ENCODE data around the gene TMEM129. TPM values are rescaled to one million over a fixed set of nuclear protein-coding genes. Genes with fewer than 3 reads are reported as not detected.

Gene TMEM129
- total and polyA plus RNA-seq, 4 experiments from 2014 or later, result 36.8 to 42.1 (median 40.5) TPM

- H3K4me1 ChIP-seq (ENCODE audit: insufficient read depth, low read length), result peaks cover 7% of the 10 kb centered on the region
- ChIA-PET POLR2A (ENCODE audit: partially characterized antibody) (interaction anchor here (1.5 to 2.1 kb wide), 4 partner anchors 9 to 186 kb away, joined by 4 to 7 read pairs (median 6); partner anchors contain the start of genes NSD2 and TMEM129), CTCF (ENCODE audit: partially characterized antibody) (no interaction called here)
- Mint-ChIP-seq H3K4me1 (peaks cover 10 to 16% (median 11%) of the 10 kb centered on the region in 4 donors), H3K9me3 (no peaks in the 10 kb centered on the region), H3K36me3 (peaks cover 0 to 2% of the 10 kb centered on the region in 2 donors), H3K27me3 (no peaks in the 10 kb centered on the region), H3K4me3 (peak overlapping the region; percentile 17 to 71 (median 56)), H3K27ac (peak overlapping the region in 1 of 7 donors; percentile 77)
- no peak overlapping the region for H3K27ac ChIP-seq (ENCODE audit: low read depth, low read length)
- no peaks in the 10 kb centered on the region for H3K9me3 ChIP-seq (ENCODE audit: control insufficient read depth in 1 of 2, low read length in 2 of 2)
- intact Hi-C loops (cut with micrococcal nuclease), result loop anchor here (1.0 to 5.0 kb wide), 5 partner anchors 28 to 902 kb away; partner anchors contain the start of genes LETM1, SLBP, TACC3 and TMEM129
- H3K36me3 ChIP-seq (ENCODE audit: insufficient read depth, low read length), result no peaks in the 10 kb centered on the region
- no peak overlapping the region for H3K4me3 ChIP-seq (ENCODE audit: low read length in 2 of 2)
- no peaks in the 10 kb centered on the region for H3K27me3 ChIP-seq (ENCODE audit: insufficient read depth, low read length)
- peak in 2 of 5 donors; percentile 5 to 86 for DNase-seq
These were observed 36.5 kb downstream of the TMEM129 start for GRCh38 chr4:1684506-1685234.

- ChIA-PET POLR2A (ENCODE audit: partially characterized antibody) (interaction anchor here (1.0 to 2.1 kb wide), 6 partner anchors 9 to 187 kb away, joined by 3 to 7 read pairs (median 5); partner anchors contain the start of genes NSD2 and TMEM129), CTCF (ENCODE audit: partially characterized antibody) (interaction anchor here (2.3 kb wide), 1 partner anchor 9 kb away, joined by 12 read pairs; no protein-coding TSS in a partner anchor)
- Histone ChIP-seq H3K4me3 (ENCODE audit: low read length in 2 of 2) (peak within 1 kb of the TSS; percentile 52 to 58), H3K27ac (ENCODE audit: low read depth, low read length) (peak within 1 kb of the TSS; percentile 52), H3K9me3 (ENCODE audit: control insufficient read depth in 1 of 2, low read length in 2 of 2) (no peaks in the 10 kb centered on the region), H3K4me1 (ENCODE audit: insufficient read depth, low read length) (peaks cover 7% of the 10 kb centered on the region), H3K36me3 (ENCODE audit: insufficient read depth, low read length) (no peaks in the 10 kb centered on the region), H3K27me3 (ENCODE audit: insufficient read depth, low read length) (no peaks in the 10 kb centered on the region)
- intact Hi-C loops (cut with micrococcal nuclease), result loop anchor here (1.0 to 5.0 kb wide), 6 partner anchors 9 to 902 kb away; partner anchors contain the start of genes LETM1, SLBP, TACC3 and TMEM129
- Mint-ChIP-seq H3K27ac (peak within 1 kb of the TSS; percentile 89 to 96 (median 95)), H3K9me3 (no peaks in the 10 kb centered on the region), H3K4me1 (peaks cover 9 to 16% (median 11%) of the 10 kb centered on the region in 4 donors), H3K4me3 (peak within 1 kb of the TSS; percentile 88 to 93 (median 91)), H3K27me3 (no peaks in the 10 kb centered on the region), H3K36me3 (peaks cover 0 to under 1% of the 10 kb centered on the region in 2 donors)
- DNase-seq, result peak; percentile 57 to 92 (median 90)
These were observed 37.2 kb downstream of the TMEM129 start, which contains the start of gene FAM53A for GRCh38 chr4:1683736-1684505. FAM53A (minus strand) TSS chr4:1684313; CDS start chr4:1668741, 15,572 bp downstream.

- POLR2A ChIA-PET (ENCODE audit: partially characterized antibody), result interaction anchor here (1.0 to 2.1 kb wide), 6 partner anchors 10 to 188 kb away, joined by 3 to 7 read pairs (median 5); partner anchors contain the start of genes NSD2 and TMEM129
- Mint-ChIP-seq H3K4me3 (peak overlapping the region; percentile 88 to 93 (median 91)), H3K36me3 (no peaks in the 10 kb centered on the region), H3K9me3 (no peaks in the 10 kb centered on the region), H3K27ac (peak overlapping the region; percentile 89 to 96 (median 95)), H3K4me1 (peaks cover 9 to 16% (median 11%) of the 10 kb centered on the region in 4 donors), H3K27me3 (no peaks in the 10 kb centered on the region)
- Histone ChIP-seq H3K36me3 (ENCODE audit: insufficient read depth, low read length) (no peaks in the 10 kb centered on the region), H3K9me3 (ENCODE audit: control insufficient read depth in 1 of 2, low read length in 2 of 2) (no peaks in the 10 kb centered on the region), H3K4me1 (ENCODE audit: insufficient read depth, low read length) (peaks cover 7% of the 10 kb centered on the region), H3K27ac (ENCODE audit: low read depth, low read length) (peak overlapping the region; percentile 52), H3K27me3 (ENCODE audit: insufficient read depth, low read length) (no peaks in the 10 kb centered on the region), H3K4me3 (ENCODE audit: low read length in 2 of 2) (peak overlapping the region; percentile 52 to 58)
- CTCF ChIA-PET (ENCODE audit: partially characterized antibody), result interaction anchor here (1.1 to 2.3 kb wide), 2 partner anchors 10 to 43 kb away, joined by 4 to 12 read pairs; no protein-coding TSS in a partner anchor
- DNase-seq, result peak in 3 of 5 donors; percentile 6 to 44 (median 6)
- intact Hi-C loops (cut with micrococcal nuclease), result loop anchor here (1.0 to 5.0 kb wide), 2 partner anchors 10 to 901 kb away; no protein-coding TSS in a partner anchor
These were observed 37.8 kb downstream of the TMEM129 start for GRCh38 chr4:1683261-1683735.

- peak overlapping the region; percentile 52 to 58 for H3K4me3 ChIP-seq (ENCODE audit: low read length in 2 of 2)
- POLR2A ChIA-PET (ENCODE audit: partially characterized antibody), result interaction anchor here (1.0 to 2.1 kb wide), 6 partner anchors 9 to 188 kb away, joined by 3 to 7 read pairs (median 5); partner anchors contain the start of genes NSD2 and TMEM129
These were observed 38.3 kb downstream of the TMEM129 start for GRCh38 chr4:1682860-1683259.

GRCh38 chr4:1678244-1678643 is 42.9 kb downstream of the TMEM129 start:
- Mint-ChIP-seq H3K27ac (peak overlapping the region in 1 of 7 donors; percentile 11), H3K9me3 (no peaks in the 10 kb centered on the region), H3K27me3 (no peaks in the 10 kb centered on the region), H3K4me3 (no peak overlapping the region), H3K36me3 (no peaks in the 10 kb centered on the region), H3K4me1 (peaks cover 6 to 12% (median 7%) of the 10 kb centered on the region in 4 donors)
- H3K4me3 ChIP-seq (ENCODE audit: low read length in 2 of 2), result no peak overlapping the region
- H3K27ac ChIP-seq (ENCODE audit: low read depth, low read length), result no peak overlapping the region
- ChIA-PET CTCF (ENCODE audit: partially characterized antibody) (interaction anchor here (1.7 kb wide), 1 partner anchor 15 kb away, joined by 5 read pairs; no protein-coding TSS in a partner anchor), POLR2A (ENCODE audit: partially characterized antibody) (no interaction called here)
- no peaks in the 10 kb centered on the region for H3K9me3 ChIP-seq (ENCODE audit: control insufficient read depth in 1 of 2, low read length in 2 of 2)
- no peaks in the 10 kb centered on the region for H3K36me3 ChIP-seq (ENCODE audit: insufficient read depth, low read length)
- DNase-seq, result no peak
- H3K4me1 ChIP-seq (ENCODE audit: insufficient read depth, low read length), result peaks cover 3% of the 10 kb centered on the region
- H3K27me3 ChIP-seq (ENCODE audit: insufficient read depth, low read length), result no peaks in the 10 kb centered on the region
- intact Hi-C loops (cut with micrococcal nuclease), result no loop called here

More at GRCh38 chr4:1682860-1683259, 38.3 kb downstream of the TMEM129 start:
- peak overlapping the region; percentile 89 to 96 (median 95) for H3K27ac Mint-ChIP-seq
- intact Hi-C loops (cut with micrococcal nuclease), result loop anchor here (1.0 to 5.0 kb wide), 2 partner anchors 10 to 901 kb away; no protein-coding TSS in a partner anchor
- CTCF ChIA-PET (ENCODE audit: partially characterized antibody), result interaction anchor here (1.1 to 2.3 kb wide), 2 partner anchors 11 to 44 kb away, joined by 4 to 12 read pairs; no protein-coding TSS in a partner anchor
- peak overlapping the region; percentile 88 to 93 (median 91) for H3K4me3 Mint-ChIP-seq
- H3K4me1 Mint-ChIP-seq, result peaks cover 9 to 16% (median 11%) of the 10 kb centered on the region in 4 donors
- H3K9me3 ChIP-seq (ENCODE audit: control insufficient read depth in 1 of 2, low read length in 2 of 2), result no peaks in the 10 kb centered on the region
- H3K9me3 Mint-ChIP-seq, result no peaks in the 10 kb centered on the region
- no peaks in the 10 kb centered on the region for H3K27me3 ChIP-seq (ENCODE audit: insufficient read depth, low read length)
- no peak for DNase-seq
- H3K4me1 ChIP-seq (ENCODE audit: insufficient read depth, low read length), result peaks cover 7% of the 10 kb centered on the region
- no peaks in the 10 kb centered on the region for H3K36me3 Mint-ChIP-seq
- H3K36me3 ChIP-seq (ENCODE audit: insufficient read depth, low read length), result no peaks in the 10 kb centered on the region
- no peaks in the 10 kb centered on the region for H3K27me3 Mint-ChIP-seq
- H3K27ac ChIP-seq (ENCODE audit: low read depth, low read length), result peak overlapping the region; percentile 52

GRCh38 chr4:1676605-1677525 is 44.3 kb downstream of the TMEM129 start:
- CTCF ChIA-PET (ENCODE audit: partially characterized antibody), result no interaction called here
- H3K4me3 Mint-ChIP-seq, result peak overlapping the region in 1 of 8 donors; percentile 36
- intact Hi-C loops (cut with micrococcal nuclease), result no loop called here

More at GRCh38 chr4:1676605-1677525, 44.3 kb downstream of the TMEM129 start:
- no peaks in the 10 kb centered on the region for H3K9me3 Mint-ChIP-seq
- no peaks in the 10 kb centered on the region for H3K36me3 Mint-ChIP-seq
- H3K9me3 ChIP-seq (ENCODE audit: control insufficient read depth in 1 of 2, low read length in 2 of 2), result no peaks in the 10 kb centered on the region
- POLR2A ChIA-PET (ENCODE audit: partially characterized antibody), result no interaction called here
- no peaks in the 10 kb centered on the region for H3K27me3 Mint-ChIP-seq
- H3K4me1 Mint-ChIP-seq, result peaks cover 0 to 5% (median under 1%) of the 10 kb centered on the region in 4 donors
- no peaks in the 10 kb centered on the region for H3K36me3 ChIP-seq (ENCODE audit: insufficient read depth, low read length)
- no peaks in the 10 kb centered on the region for H3K4me1 ChIP-seq (ENCODE audit: insufficient read depth, low read length)
- H3K27ac ChIP-seq (ENCODE audit: low read depth, low read length), result no peak overlapping the region
- H3K27ac Mint-ChIP-seq, result peak overlapping the region in 1 of 7 donors; percentile 48
- no peak overlapping the region for H3K4me3 ChIP-seq (ENCODE audit: low read length in 2 of 2)
- no peaks in the 10 kb centered on the region for H3K27me3 ChIP-seq (ENCODE audit: insufficient read depth, low read length)
- no peak for DNase-seq

Measured in CD4-positive, alpha-beta memory T cell (primary cell).